Sigmoid colon (tissue), 4 donors: ENCODE results near the gene GRIK5.

Experiments used
- CTCF ChIP-seq, 4 experiments: fragments of 450-650 bp in 3 of 4; fragments of 200-600 bp in 1 of 4; IDR thresholded peaks; one replicate each; pipeline ENCODE4 v1.5.1; 2016 to 2019; ENCODE audit warnings: antibody characterized with exemption in 4 of 4, mild to moderate bottlenecking in 3 of 4, moderate library complexity in 2 of 4
- POLR2AphosphoS5 ChIP-seq, 4 donors: sonication (generic); formaldehyde crosslinking; IDR thresholded peaks; one replicate each; pipeline ENCODE4 v1.6.1; 2017; ENCODE audit warnings: antibody characterized with exemption in 4 of 4

GRCh38 chr19:42028304-42029216 lies 41.4 kb downstream of the GRIK5 start:
- no peak for TF ChIP-seq CTCF (IDR thresholded peaks at IDR 0.05)
- no peak for TF ChIP-seq POLR2AphosphoS5 (IDR thresholded peaks at IDR 0.05)
